ENCODE data around the gene PXDN. TPM values are rescaled to one million over a fixed set of nuclear protein-coding genes. Genes with fewer than 3 reads are reported as not detected.

PXDN gene
- total and polyA plus RNA-seq, 10 of the 15 experiments (the other 5 are each of a cell fraction or from before 2014, with no cell fraction given): 0.12 to 0.69 (median 0.23) TPM; not detected in 5

DNA sequence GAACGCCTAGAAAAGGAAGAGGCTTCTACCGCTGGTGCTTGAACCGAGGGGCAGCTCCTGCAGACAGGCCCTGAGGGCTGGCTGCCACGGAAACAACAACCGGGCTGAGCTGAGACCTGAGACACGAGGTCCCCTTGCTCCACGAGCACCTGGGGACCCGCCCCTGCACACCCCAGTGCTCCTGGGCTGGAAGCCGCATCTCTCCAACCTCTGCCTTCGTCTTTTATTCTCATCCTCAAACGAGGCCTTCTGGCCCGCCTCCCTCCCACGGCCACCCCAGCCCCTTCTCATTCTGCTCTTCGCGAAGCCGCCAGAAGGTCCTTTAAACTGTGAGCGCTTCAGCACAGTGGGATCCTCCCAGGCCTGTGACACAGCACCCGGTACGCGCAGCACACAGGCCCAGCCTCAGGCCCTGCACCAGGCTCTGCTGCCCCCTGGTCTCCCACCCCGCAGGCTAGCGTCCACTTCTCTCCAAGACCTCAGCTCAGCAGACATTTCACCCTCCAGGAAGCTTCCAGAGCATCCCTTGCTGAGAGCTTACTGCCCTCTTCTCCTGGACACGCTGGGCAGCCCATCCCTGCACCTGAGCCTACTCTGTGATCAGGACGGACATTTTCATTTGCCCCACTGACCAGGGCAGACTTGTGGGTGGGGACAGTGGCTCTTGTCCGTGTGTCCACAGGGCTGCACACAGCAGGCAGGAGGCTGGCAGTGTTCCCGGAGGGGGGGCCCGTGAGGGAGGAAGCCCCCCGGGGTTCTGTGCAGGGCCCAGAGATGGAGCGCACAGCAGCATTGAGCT lies 149.7 kb downstream of the PXDN start:
- Histone ChIP-seq H3K9ac (ENCODE audit: control insufficient read depth, insufficient read depth, low read length) (no peak overlapping the region), H3K79me2 (ENCODE audit: control insufficient read depth, insufficient read depth, low read length) (no peaks in the 10 kb centered on the region), H3K4me3 (no peak overlapping the region), H3K9me3 (replicated peaks; ENCODE audit: control insufficient read depth, insufficient read depth, low read length) (no peaks in the 10 kb centered on the region; the same call in 2 of the 3 replicates), H4K20me1 (ENCODE audit: control insufficient read depth, insufficient read depth) (no peaks in the 10 kb centered on the region), H2AFZ (ENCODE audit: control insufficient read depth, low read depth, low read length) (no peak overlapping the region), H3K27ac (ENCODE audit: control insufficient read depth, insufficient read depth) (no peak overlapping the region), H3K27me3 (replicated peaks in 1 of 2; ENCODE audit: control insufficient read depth in 2 of 2, insufficient read depth in 2 of 2, low read length in 1 of 2) (no peaks in the 10 kb centered on the region), H3K4me2 (ENCODE audit: control insufficient read depth, insufficient read depth) (no peak overlapping the region), H3K4me1 (ENCODE audit: control insufficient read depth, insufficient read depth, low read length) (no peaks in the 10 kb centered on the region), H3K36me3 (ENCODE audit: control insufficient read depth in 2 of 2, insufficient read depth in 2 of 2, low read length in 1 of 2) (no peaks in the 10 kb centered on the region)
- 64% methylated on average over 24 of the region's 29 CpGs for WGBS (ENCODE audit: insufficient coverage, insufficient replicate concordance, low lambda C conversion rate, missing lambda C conversion rate)
- ChIA-PET RAD21 (ENCODE audit: unreplicated experiment) (no interaction called here), POLR2A (no interaction called here), SMC1A (ENCODE audit: uncharacterized antibody, unreplicated experiment) (no interaction called here), CTCF (no interaction called here)
- no peak for DNase-seq (ENCODE audit: low read depth, low spot score)
- in situ Hi-C loops (cut with MboI): no loop called here
- no peak for TF ChIP-seq PRDM15 (CRISPR knock-in tag; IDR thresholded peaks at IDR 0.05)
- TF ChIP-seq, protein P1, sequence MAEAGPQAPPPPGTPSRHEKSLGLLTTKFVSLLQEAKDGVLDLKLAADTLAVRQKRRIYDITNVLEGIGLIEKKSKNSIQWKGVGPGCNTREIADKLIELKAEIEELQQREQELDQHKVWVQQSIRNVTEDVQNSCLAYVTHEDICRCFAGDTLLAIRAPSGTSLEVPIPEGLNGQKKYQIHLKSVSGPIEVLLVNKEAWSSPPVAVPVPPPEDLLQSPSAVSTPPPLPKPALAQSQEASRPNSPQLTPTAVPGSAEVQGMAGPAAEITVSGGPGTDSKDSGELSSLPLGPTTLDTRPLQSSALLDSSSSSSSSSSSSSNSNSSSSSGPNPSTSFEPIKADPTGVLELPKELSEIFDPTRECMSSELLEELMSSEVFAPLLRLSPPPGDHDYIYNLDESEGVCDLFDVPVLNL (IDR thresholded peaks at IDR 0.05; ENCODE audit: low read depth, low read length): no peak
- TF ChIP-seq ZZZ3 (IDR thresholded peaks at IDR 0.05; ENCODE audit: control insufficient read depth, insufficient read length, low read depth): no peak
- no peak for TF ChIP-seq NBN (IDR thresholded peaks at IDR 0.05)
- no peak for TF ChIP-seq GATAD2B (conservative IDR thresholded peaks at IDR 0.05; ENCODE audit: low read depth)
- intact Hi-C loops (cut with micrococcal nuclease; ENCODE audit: unreplicated experiment): no loop called here
- no peak for ATAC-seq
- FAIRE-seq: no peak
- no TSS peak for BruUV-seq (replicated peaks)

Data from GM12878 (cell line).